ENCODE measurements around the gene MKRN2. TPM values are rescaled to one million over a fixed set of nuclear protein-coding genes. Genes with fewer than 3 reads are reported as not detected.
"Not testable (repeated sequence)": the region's sequence is repeated elsewhere in the genome, so short reads cannot be mapped to it uniquely, and the experiment has no call there.

The MKRN2 gene
- total RNA-seq, 2 experiments from 2014 or later, result 20.3 to 22.4 TPM

DNA sequence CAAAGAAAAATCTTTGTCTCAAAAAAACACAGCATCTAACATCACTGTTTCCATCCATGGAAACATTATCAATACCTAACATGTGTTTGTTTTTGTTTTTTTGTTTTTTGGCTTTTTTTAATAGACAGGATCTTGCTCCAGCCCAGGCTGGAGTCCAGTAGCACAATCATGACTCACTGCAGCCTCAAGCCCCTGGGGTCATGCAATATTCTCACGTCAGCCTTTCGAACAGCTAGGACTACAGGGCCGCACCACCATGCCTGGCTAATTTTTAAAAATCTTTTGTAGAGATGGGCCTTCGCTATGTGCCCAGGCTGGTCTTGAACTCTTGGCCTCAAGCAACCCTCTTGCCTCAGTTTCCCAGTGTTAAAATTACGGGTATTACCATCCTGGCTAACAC is 54.2 kb downstream of the MKRN2 start:
- DNase-seq (no peak), ATAC-seq (no peak)
- Mint-ChIP-seq H3K36me3 (peaks cover 42% of the 10 kb centered on the region), H3K27me3 (no peaks in the 10 kb centered on the region), H3K27ac (no peak overlapping the region), H3K4me3 (no peak overlapping the region), H3K9me3 (ENCODE audit: low read depth) (no peaks in the 10 kb centered on the region), H3K4me1 (peaks cover 43% of the 10 kb centered on the region)
- CTCF ChIA-PET, result interaction anchor here (1.2 kb wide), 1 partner anchor 52 kb away, joined by 4 read pairs; no protein-coding TSS in a partner anchor

DNA sequence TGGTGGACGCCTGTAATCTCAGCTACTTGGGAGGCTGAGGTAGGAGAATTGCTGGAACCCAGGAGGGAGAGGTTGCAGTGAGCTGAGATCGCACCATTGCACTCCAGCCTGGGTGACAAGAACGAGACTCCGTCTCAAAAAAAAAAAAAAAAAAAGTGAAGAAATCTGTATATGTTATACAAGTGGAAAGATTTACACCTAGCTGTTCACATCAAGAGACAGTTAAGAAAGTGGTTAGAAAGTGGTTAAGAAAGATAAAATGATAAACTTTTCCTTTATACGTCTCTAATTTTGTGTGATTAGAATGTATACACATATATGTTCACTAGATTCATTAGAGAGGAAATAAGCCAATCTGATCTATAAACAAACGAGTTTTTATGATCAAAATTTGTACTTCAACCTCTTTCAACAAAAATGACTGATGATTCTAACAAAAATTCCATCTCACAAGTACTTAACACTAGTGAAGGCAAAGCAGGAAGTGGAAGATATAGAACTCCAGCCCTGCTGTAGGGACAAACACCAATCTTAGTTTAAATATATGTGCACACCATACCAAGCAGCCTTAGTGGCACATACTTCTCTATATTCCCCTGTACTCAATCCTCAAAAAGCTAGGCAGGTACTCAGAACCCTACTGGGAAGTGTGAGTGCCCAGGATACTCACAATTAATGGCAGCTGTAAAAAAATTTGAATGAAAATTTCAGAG is 55.8 kb downstream of the MKRN2 start:
- Mint-ChIP-seq H3K4me1 (peaks cover 38% of the 10 kb centered on the region), H3K27me3 (no peaks in the 10 kb centered on the region), H3K27ac (peak overlapping the region; percentile 24), H3K4me3 (no peak overlapping the region), H3K9me3 (ENCODE audit: low read depth) (no peaks in the 10 kb centered on the region), H3K36me3 (peaks cover 35% of the 10 kb centered on the region)
- CTCF ChIA-PET, result interaction anchor here (1.0 kb wide), 1 partner anchor 11 kb away, joined by 3 read pairs; no protein-coding TSS in a partner anchor
- DNase-seq, result no peak
- no peak for ATAC-seq

DNA sequence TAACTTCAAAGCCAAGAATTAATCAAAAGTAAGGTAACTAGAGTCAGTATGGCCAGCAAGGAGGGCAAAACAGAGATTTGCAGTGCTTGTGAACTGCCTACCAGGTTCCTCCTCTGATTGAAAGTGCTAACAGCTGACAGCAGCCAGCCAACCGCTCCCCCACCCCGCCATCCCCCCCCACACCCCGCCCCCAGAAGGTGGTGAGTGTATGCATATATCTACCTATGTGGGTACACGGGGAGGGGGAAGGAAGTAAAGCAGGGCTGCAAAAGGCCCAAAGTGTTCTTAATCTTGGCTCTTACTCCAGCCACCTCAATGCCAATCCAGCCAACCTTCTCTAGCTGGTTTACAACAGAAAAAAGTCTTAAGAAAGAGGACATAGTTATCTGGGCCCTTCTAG is 56.4 kb downstream of the MKRN2 start:
- peaks cover 35% of the 10 kb centered on the region for H3K36me3 Mint-ChIP-seq
- no peaks in the 10 kb centered on the region for H3K9me3 Mint-ChIP-seq (ENCODE audit: low read depth)
- H3K4me1 Mint-ChIP-seq, result peaks cover 35% of the 10 kb centered on the region
- H3K4me3 Mint-ChIP-seq, result no peak overlapping the region
- CTCF ChIA-PET, result no interaction called here
- no peak for ATAC-seq
- H3K27me3 Mint-ChIP-seq, result no peaks in the 10 kb centered on the region
- no peak overlapping the region for H3K27ac Mint-ChIP-seq
- DNase-seq, result no peak

DNA sequence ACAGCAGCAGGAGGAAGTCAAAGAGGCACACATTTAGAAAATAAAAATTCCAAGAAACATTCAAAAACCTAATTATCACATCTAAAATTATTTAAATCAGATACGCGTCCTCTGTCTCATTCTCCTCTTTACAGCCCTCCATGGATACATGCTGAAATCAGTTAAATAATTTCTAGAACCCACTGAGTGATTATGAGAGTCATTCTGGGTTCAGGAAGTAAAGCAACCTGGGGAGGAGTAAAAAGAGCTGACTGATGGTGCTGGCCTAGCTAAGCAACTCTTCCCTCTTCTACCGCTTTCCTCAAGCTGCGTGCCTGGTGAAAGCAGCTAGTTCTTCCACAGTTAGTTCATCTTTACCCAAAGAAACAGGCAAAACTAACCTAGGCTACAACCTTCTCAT is 58.4 kb downstream of the MKRN2 start:
- Mint-ChIP-seq H3K36me3 (peaks cover 29% of the 10 kb centered on the region), H3K4me3 (no peak overlapping the region), H3K9me3 (ENCODE audit: low read depth) (no peaks in the 10 kb centered on the region), H3K4me1 (peaks cover 28% of the 10 kb centered on the region), H3K27me3 (no peaks in the 10 kb centered on the region), H3K27ac (no peak overlapping the region)
- no peak for DNase-seq
- ATAC-seq, result no peak
- CTCF ChIA-PET, result interaction anchor here (0.6 to 0.9 kb wide), 2 partner anchors 20 to 122 kb away, joined by 3 to 5 read pairs; no protein-coding TSS in a partner anchor

DNA sequence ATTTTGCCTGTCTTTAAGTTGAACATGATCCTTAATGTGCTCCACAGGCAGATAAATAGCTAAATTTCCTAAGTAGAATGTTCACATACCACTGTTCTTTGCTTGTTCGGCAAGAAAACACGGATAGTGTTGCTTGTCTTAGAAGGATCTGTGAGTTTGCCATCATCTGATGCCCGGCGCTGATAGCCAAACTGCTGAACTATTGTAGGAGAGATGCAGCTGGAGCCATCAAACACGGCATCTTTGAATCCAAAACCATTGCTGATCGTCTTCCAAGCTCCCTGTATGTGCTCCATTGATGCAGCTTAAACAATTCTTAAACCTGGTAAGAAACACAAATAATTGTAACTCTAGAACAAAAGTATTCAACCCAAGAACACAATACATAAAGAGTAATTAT is 61.5 kb downstream of the MKRN2 start:
- Mint-ChIP-seq H3K27ac (no peak overlapping the region), H3K36me3 (peaks cover 19% of the 10 kb centered on the region), H3K27me3 (no peaks in the 10 kb centered on the region), H3K4me1 (peaks cover 33% of the 10 kb centered on the region), H3K4me3 (no peak overlapping the region), H3K9me3 (ENCODE audit: low read depth) (no peaks in the 10 kb centered on the region)
- ATAC-seq (no peak), DNase-seq (no peak)
- CTCF ChIA-PET, result interaction anchor here (1.0 kb wide), 1 partner anchor 11 kb away, joined by 3 read pairs; no protein-coding TSS in a partner anchor

DNA sequence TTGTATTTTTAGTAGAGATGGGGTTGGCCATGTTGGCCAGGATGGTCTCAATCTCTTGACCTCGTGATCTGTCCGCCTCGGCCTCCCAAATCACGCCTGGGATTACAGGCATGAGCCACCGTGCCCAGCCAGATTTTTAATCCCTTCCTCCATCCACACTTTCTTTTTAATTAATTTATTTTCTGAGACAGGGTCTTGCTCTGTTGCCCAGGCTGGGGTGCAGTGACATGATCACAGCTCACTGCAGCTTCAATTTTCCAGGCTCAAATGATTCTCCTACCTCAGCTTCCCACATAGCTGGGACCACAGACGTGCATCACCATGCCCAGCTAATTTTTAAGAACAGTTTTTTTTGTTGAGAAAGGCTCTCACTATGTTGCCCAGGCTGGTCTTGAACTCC is 63.4 kb downstream of the MKRN2 start:
- Mint-ChIP-seq H3K27ac (no peak overlapping the region), H3K27me3 (no peaks in the 10 kb centered on the region), H3K9me3 (ENCODE audit: low read depth) (no peaks in the 10 kb centered on the region), H3K4me1 (peaks cover 36% of the 10 kb centered on the region), H3K4me3 (no peak overlapping the region), H3K36me3 (peaks cover 14% of the 10 kb centered on the region)
- DNase-seq, result no peak
- CTCF ChIA-PET, result no interaction called here
- no peak for ATAC-seq

DNA sequence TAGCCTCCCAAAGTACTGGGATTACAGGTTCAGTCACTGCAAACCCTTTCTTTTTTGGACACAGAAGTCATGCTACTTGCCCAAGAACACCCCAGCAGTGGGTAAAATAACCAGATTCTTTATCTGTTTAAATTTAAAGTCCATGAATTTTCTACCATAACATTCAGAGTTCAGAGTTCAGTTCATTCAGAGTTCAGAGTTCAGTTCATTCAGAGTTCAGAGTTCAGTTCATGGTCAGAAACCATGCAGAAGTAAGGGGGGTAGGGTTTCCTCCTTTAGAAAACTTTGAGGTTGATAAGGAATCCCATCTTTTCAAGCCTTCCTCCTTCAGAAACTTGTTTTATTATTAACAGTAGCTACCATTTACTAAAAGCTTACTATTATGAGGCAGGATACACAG is 63.8 kb downstream of the MKRN2 start:
- peaks cover 14% of the 10 kb centered on the region for H3K36me3 Mint-ChIP-seq
- H3K4me3 Mint-ChIP-seq, result no peak overlapping the region
- peaks cover 38% of the 10 kb centered on the region for H3K4me1 Mint-ChIP-seq
- H3K9me3 Mint-ChIP-seq (ENCODE audit: low read depth), result no peaks in the 10 kb centered on the region
- DNase-seq, result no peak
- no peak for ATAC-seq
- H3K27ac Mint-ChIP-seq, result no peak overlapping the region
- CTCF ChIA-PET, result interaction anchor here (0.8 kb wide), 1 partner anchor 23 kb away, joined by 3 read pairs; no protein-coding TSS in a partner anchor
- no peaks in the 10 kb centered on the region for H3K27me3 Mint-ChIP-seq

DNA sequence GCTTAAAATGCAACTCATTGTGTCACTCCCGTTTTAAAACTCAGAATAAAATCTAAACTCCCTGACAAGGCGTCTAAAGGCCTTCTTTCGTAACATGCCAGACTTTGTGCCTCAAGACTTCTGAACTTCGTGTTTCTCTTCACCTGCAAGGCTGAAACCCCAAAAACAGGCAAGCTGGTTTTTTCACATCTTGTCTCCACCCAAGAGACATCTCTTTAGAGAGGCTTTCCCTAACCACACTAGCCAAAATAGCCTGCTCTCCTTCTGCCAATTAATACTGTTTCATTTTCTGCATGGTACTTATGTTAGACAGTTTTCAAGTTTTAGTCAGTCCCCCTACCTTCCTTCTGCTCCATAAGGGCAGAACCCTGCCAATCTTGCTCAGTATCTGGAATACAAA is 65.4 kb downstream of the MKRN2 start:
- DNase-seq, result no peak
- no peak for ATAC-seq
- CTCF ChIA-PET, result no interaction called here
- H3K4me3 Mint-ChIP-seq, result no peak overlapping the region
- H3K36me3 Mint-ChIP-seq, result peaks cover 8% of the 10 kb centered on the region
- no peak overlapping the region for H3K27ac Mint-ChIP-seq
- H3K27me3 Mint-ChIP-seq, result no peaks in the 10 kb centered on the region
- no peaks in the 10 kb centered on the region for H3K9me3 Mint-ChIP-seq (ENCODE audit: low read depth)
- peaks cover 39% of the 10 kb centered on the region for H3K4me1 Mint-ChIP-seq

DNA sequence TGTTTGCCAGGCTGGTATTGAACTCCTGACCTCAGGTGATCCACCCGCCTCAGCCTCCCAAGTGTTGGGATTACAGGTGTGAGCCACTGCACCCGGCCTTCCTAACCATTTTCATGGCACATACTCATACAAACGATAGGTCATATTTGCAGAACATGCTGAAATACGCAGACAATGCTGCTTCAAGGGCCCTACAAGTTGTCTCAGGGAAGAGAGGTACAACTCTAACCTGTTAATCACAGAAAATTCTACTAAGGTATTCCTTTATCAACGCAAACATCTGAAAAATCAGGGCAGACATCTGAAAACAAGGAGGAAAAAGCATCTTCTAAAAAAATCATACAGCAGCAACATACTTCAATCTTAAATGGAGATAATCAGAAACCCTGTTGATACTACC is 67.2 kb downstream of the MKRN2 start:
- Mint-ChIP-seq H3K27me3 (no peaks in the 10 kb centered on the region), H3K27ac (no peak overlapping the region), H3K9me3 (ENCODE audit: low read depth) (no peaks in the 10 kb centered on the region), H3K4me1 (peaks cover 39% of the 10 kb centered on the region), H3K4me3 (no peak overlapping the region), H3K36me3 (peaks cover 1% of the 10 kb centered on the region)
- no peak for DNase-seq
- no peak for ATAC-seq
- CTCF ChIA-PET, result interaction anchor here (1.0 kb wide), 1 partner anchor 17 kb away, joined by 3 read pairs; no protein-coding TSS in a partner anchor

DNA sequence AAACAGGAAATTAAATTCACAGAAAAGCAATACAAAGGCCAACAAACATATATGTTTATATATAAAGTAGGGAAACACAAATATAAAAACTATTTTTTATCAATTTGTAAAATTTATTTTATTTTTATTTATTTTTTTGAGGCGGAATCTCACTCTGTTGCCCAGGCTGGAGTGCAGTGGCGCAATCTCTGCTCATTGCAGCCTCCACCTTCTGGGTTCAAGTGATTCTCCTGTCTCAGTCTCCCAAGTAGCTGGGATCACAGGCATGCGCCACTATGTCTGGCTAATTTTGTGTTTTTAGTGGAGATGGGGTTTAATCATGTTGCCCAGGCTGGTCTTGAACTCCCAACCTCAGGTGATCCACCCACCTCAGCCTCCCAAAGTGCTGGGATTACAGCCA is 68.1 kb downstream of the MKRN2 start:
- CTCF ChIA-PET, result interaction anchor here (1.0 kb wide), 1 partner anchor 18 kb away, joined by 3 read pairs; no protein-coding TSS in a partner anchor
- DNase-seq; H3K4me3 Mint-ChIP-seq; H3K36me3 Mint-ChIP-seq; ATAC-seq; H3K9me3 Mint-ChIP-seq (ENCODE audit: low read depth); H3K27me3 Mint-ChIP-seq: not testable (repeated sequence)
- Mint-ChIP-seq H3K27ac (peak overlapping the region; percentile 24), H3K4me1 (peaks cover 40% of the 10 kb centered on the region)

DNA sequence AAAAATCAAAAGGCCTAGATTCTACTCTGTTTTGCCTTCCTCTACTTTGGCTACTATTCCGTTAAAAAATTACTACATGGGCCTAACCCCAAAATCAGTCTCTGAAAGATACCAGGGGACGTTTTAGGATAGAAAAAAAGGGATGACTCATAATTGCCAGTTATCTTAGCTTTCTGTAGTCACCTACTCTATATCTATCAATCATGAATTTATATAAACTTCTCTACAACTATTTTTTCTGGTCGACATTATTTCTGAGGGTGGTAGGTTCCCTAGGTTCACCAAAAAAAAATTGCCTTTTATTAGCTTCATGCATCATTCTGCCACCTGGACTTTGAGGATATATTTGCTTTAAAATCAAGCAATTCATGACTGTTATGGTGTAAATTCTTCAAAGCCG is 70.5 kb downstream of the MKRN2 start:
- Mint-ChIP-seq H3K27me3 (no peaks in the 10 kb centered on the region), H3K9me3 (ENCODE audit: low read depth) (no peaks in the 10 kb centered on the region), H3K4me3 (no peak overlapping the region), H3K36me3 (peaks cover 3% of the 10 kb centered on the region), H3K4me1 (peaks cover 41% of the 10 kb centered on the region), H3K27ac (no peak overlapping the region)
- ATAC-seq (no peak), DNase-seq (no peak)
- CTCF ChIA-PET, result no interaction called here

DNA sequence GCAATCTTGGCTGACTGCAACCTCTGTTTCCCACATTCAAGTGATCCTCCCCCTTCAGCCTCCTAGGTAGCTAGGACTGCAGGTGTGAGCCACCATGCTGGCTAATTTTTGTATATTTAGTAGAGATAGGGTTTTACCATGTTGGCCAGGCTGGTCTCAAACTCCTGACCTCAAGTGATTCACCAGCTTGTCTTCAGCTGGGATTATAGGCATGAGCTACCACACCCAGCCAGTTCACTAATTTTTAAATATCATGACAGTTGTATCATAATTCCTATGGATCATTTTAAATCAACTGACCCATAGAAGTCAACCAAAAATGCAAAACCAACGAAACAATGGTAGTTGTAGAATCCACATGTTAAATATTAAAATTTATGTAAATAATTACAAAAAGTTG is 71.9 kb downstream of the MKRN2 start:
- Mint-ChIP-seq H3K27ac (no peak overlapping the region), H3K4me1 (peaks cover 38% of the 10 kb centered on the region), H3K36me3 (peaks cover 6% of the 10 kb centered on the region), H3K4me3 (no peak overlapping the region), H3K9me3 (ENCODE audit: low read depth) (no peaks in the 10 kb centered on the region), H3K27me3 (no peaks in the 10 kb centered on the region)
- no peak for ATAC-seq
- no peak for DNase-seq
- CTCF ChIA-PET, result no interaction called here

DNA sequence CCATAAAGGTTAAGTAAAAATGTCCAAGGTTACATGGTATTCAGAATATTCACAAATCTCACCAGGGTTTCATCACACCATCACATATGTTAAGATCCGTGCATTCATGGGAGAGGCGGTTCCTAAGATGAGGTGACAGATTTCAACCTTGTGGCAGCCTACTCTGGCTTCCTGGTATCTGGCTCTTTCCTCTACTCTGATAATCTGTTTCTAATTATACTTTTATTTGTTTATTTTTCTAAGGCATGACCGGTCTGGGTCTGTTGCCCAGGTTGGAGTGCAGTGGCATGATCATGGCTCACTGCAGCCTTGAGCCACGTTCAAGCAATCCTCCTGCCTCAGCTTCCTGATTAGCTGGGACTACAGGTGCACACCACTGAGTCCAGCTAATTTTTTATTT is 72.7 kb downstream of the MKRN2 start:
- CTCF ChIA-PET, result no interaction called here
- peaks cover 8% of the 10 kb centered on the region for H3K36me3 Mint-ChIP-seq
- no peak overlapping the region for H3K27ac Mint-ChIP-seq
- DNase-seq (no peak), ATAC-seq (no peak)
- no peak overlapping the region for H3K4me3 Mint-ChIP-seq
- no peaks in the 10 kb centered on the region for H3K27me3 Mint-ChIP-seq
- H3K9me3 Mint-ChIP-seq (ENCODE audit: low read depth), result no peaks in the 10 kb centered on the region
- H3K4me1 Mint-ChIP-seq, result peaks cover 31% of the 10 kb centered on the region

DNA sequence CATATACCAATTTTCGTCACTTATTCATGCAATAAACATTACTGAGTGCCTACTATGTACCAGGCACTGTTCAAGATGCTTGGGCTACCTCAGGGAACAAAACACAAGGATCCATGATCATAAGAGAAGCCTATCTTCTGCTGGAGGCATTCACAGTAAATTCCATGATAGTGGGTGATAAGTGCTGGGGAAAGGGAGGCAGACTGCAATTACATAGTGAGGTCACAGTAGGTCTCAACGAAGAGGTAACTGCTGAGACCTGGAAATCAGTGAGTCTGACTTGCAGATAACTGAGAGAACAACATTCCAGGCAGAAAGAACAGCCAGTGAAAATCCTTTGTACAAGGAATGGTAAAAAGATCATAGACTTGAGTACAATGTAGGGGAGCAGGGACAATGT is 73.4 kb downstream of the MKRN2 start:
- ATAC-seq (no peak), DNase-seq (no peak)
- H3K4me3 Mint-ChIP-seq, result no peak overlapping the region
- H3K9me3 Mint-ChIP-seq (ENCODE audit: low read depth), result no peaks in the 10 kb centered on the region
- CTCF ChIA-PET, result no interaction called here
- peaks cover 27% of the 10 kb centered on the region for H3K4me1 Mint-ChIP-seq
- no peak overlapping the region for H3K27ac Mint-ChIP-seq
- H3K36me3 Mint-ChIP-seq, result peaks cover 10% of the 10 kb centered on the region
- no peaks in the 10 kb centered on the region for H3K27me3 Mint-ChIP-seq
